Measurements from ENCODE around the gene LRP1B.
"Not testable (repeated sequence)": the region's sequence is repeated elsewhere in the genome, so short reads cannot be mapped to it uniquely, and the experiment has no call there.

- not testable (repeated sequence) for TF ChIP-seq EZH2 (optimal IDR thresholded peaks at IDR 0.05; ENCODE audit: low read depth, low read length); EZH2phosphoT487 (IDR thresholded peaks at IDR 0.05; ENCODE audit: low read length)
- TF ChIP-seq, protein P1, sequence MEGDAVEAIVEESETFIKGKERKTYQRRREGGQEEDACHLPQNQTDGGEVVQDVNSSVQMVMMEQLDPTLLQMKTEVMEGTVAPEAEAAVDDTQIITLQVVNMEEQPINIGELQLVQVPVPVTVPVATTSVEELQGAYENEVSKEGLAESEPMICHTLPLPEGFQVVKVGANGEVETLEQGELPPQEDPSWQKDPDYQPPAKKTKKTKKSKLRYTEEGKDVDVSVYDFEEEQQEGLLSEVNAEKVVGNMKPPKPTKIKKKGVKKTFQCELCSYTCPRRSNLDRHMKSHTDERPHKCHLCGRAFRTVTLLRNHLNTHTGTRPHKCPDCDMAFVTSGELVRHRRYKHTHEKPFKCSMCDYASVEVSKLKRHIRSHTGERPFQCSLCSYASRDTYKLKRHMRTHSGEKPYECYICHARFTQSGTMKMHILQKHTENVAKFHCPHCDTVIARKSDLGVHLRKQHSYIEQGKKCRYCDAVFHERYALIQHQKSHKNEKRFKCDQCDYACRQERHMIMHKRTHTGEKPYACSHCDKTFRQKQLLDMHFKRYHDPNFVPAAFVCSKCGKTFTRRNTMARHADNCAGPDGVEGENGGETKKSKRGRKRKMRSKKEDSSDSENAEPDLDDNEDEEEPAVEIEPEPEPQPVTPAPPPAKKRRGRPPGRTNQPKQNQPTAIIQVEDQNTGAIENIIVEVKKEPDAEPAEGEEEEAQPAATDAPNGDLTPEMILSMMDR (IDR thresholded peaks at IDR 0.05; ENCODE audit: low read length) = not testable (repeated sequence)
These were observed 315.5 kb downstream of the LRP1B start for GRCh38 chr2:141815320-141815719.
